Measurements from ENCODE around the gene NQO1.
"Not testable (repeated sequence)": the region's sequence is repeated elsewhere in the genome, so short reads cannot be mapped to it uniquely, and the experiment has no call there.

NQO1 gene

GRCh38 chr16:69754469-69755310 lies 28.3 kb upstream of the NQO1 start, which contains the start of gene NOB1:
Gene NOB1 (minus strand): TSS chr16:69754926. CDS start chr16:69754910, 16 bp downstream.
- no peaks in the 10 kb centered on the region for H3K9me3 Mint-ChIP-seq

GRCh38 chr16:69754143-69754468 lies 27.7 kb upstream of the NQO1 start:
- peaks cover 12 to 28% of the 10 kb centered on the region in 2 donors for H3K36me3 Mint-ChIP-seq
- no peaks in the 10 kb centered on the region for H3K9me3 Mint-ChIP-seq
- peaks cover 5 to 19% of the 10 kb centered on the region in 2 donors for H3K27me3 Mint-ChIP-seq
- ATAC-seq (replicated peaks) (no peak), DNase-seq (no peak)
- H3K4me1 Mint-ChIP-seq = peaks cover 2 to 25% of the 10 kb centered on the region in 2 donors
- peak overlapping the region; percentile 95 to 100 for H3K4me3 Mint-ChIP-seq
- peak overlapping the region; percentile 100 for H3K27ac Mint-ChIP-seq

More at GRCh38 chr16:69754469-69755310, 28.3 kb upstream of the NQO1 start, which contains the start of gene NOB1:
- Mint-ChIP-seq H3K4me3 (peak within 1 kb of the TSS; percentile 95 to 100), H3K27me3 (peaks cover 5 to 19% of the 10 kb centered on the region in 2 donors), H3K36me3 (peaks cover 11 to 24% of the 10 kb centered on the region in 2 donors), H3K27ac (peak within 1 kb of the TSS; percentile 100), H3K4me1 (peaks cover 4 to 25% of the 10 kb centered on the region in 2 donors)
- peak; percentile 98 to 99 for ATAC-seq (replicated peaks)
- peak; percentile 96 for DNase-seq

GRCh38 chr16:69748694-69749345 lies 22.5 kb upstream of the NQO1 start:
- H3K9me3 Mint-ChIP-seq = no peaks in the 10 kb centered on the region
- H3K27ac Mint-ChIP-seq = no peak overlapping the region
- H3K4me3 Mint-ChIP-seq = no peak overlapping the region
- ATAC-seq (replicated peaks) (no peak), DNase-seq (no peak)
- peaks cover 29 to 58% of the 10 kb centered on the region in 2 donors for H3K36me3 Mint-ChIP-seq
- peaks cover 8 to 24% of the 10 kb centered on the region in 2 donors for H3K4me1 Mint-ChIP-seq
- no peaks in the 10 kb centered on the region for H3K27me3 Mint-ChIP-seq

- Mint-ChIP-seq H3K4me1 (peaks cover 14 to 15% of the 10 kb centered on the region in 2 donors), H3K27ac (peak overlapping the region; percentile 6)
- ATAC-seq (replicated peaks) = no peak
Observed at GRCh38 chr16:69747115-69747514, 20.8 kb upstream of the NQO1 start.

GRCh38 chr16:69745959-69746358 lies 19.6 kb upstream of the NQO1 start:
- DNase-seq (no peak), ATAC-seq (replicated peaks) (no peak)
- no peak overlapping the region for H3K27ac Mint-ChIP-seq
- no peaks in the 10 kb centered on the region for H3K27me3 Mint-ChIP-seq
- no peak overlapping the region for H3K4me3 Mint-ChIP-seq
- H3K9me3 Mint-ChIP-seq = no peaks in the 10 kb centered on the region
- H3K4me1 Mint-ChIP-seq = peaks cover 14 to 15% of the 10 kb centered on the region in 2 donors
- peaks cover 37 to 60% of the 10 kb centered on the region in 2 donors for H3K36me3 Mint-ChIP-seq

More at GRCh38 chr16:69747115-69747514, 20.8 kb upstream of the NQO1 start:
- no peak for DNase-seq
- Mint-ChIP-seq H3K9me3 (no peaks in the 10 kb centered on the region), H3K27me3 (no peaks in the 10 kb centered on the region), H3K36me3 (peaks cover 34 to 63% of the 10 kb centered on the region in 2 donors), H3K4me3 (no peak overlapping the region)

GRCh38 chr16:69745232-69745612 lies 18.9 kb upstream of the NQO1 start:
- H3K4me1 Mint-ChIP-seq = peaks cover 14 to 15% of the 10 kb centered on the region in 2 donors
- no peaks in the 10 kb centered on the region for H3K27me3 Mint-ChIP-seq
- peaks cover 41 to 64% of the 10 kb centered on the region in 2 donors for H3K36me3 Mint-ChIP-seq
- no peak overlapping the region for H3K27ac Mint-ChIP-seq
- H3K4me3 Mint-ChIP-seq = no peak overlapping the region
- no peak for DNase-seq
- no peaks in the 10 kb centered on the region for H3K9me3 Mint-ChIP-seq
- ATAC-seq (replicated peaks) = no peak

GRCh38 chr16:69744363-69745231 lies 18.2 kb upstream of the NQO1 start:
- Mint-ChIP-seq H3K27me3 (no peaks in the 10 kb centered on the region), H3K36me3 (peaks cover 46 to 68% of the 10 kb centered on the region in 2 donors), H3K27ac (peak overlapping the region; percentile 72), H3K9me3 (no peaks in the 10 kb centered on the region), H3K4me3 (no peak overlapping the region), H3K4me1 (peaks cover 14 to 15% of the 10 kb centered on the region in 2 donors)
- ATAC-seq (replicated peaks) (no peak), DNase-seq (no peak)

- ATAC-seq (replicated peaks) (no peak), DNase-seq (no peak)
- Mint-ChIP-seq H3K27me3 (no peaks in the 10 kb centered on the region), H3K9me3 (no peaks in the 10 kb centered on the region), H3K36me3 (peaks cover 45 to 50% of the 10 kb centered on the region in 2 donors), H3K4me1 (peaks cover 9 to 10% of the 10 kb centered on the region in 2 donors), H3K27ac (peak overlapping the region; percentile 79), H3K4me3 (no peak overlapping the region)
Observed at GRCh38 chr16:69741951-69742904, 15.9 kb upstream of the NQO1 start.

- Mint-ChIP-seq H3K27ac (no peak overlapping the region), H3K4me3 (no peak overlapping the region), H3K27me3 (no peaks in the 10 kb centered on the region), H3K4me1 (peaks cover 9% of the 10 kb centered on the region in 2 donors), H3K36me3 (peaks cover 42 to 46% of the 10 kb centered on the region in 2 donors), H3K9me3 (no peaks in the 10 kb centered on the region)
- no peak for DNase-seq
- peak in 1 of 2 donors; percentile 36 for ATAC-seq (replicated peaks)
Observed at GRCh38 chr16:69741519-69741918, 15.2 kb upstream of the NQO1 start.

GRCh38 chr16:69732101-69732500 lies 5.7 kb upstream of the NQO1 start:
- Mint-ChIP-seq H3K27me3 (no peaks in the 10 kb centered on the region), H3K4me1 (peaks cover 1 to 10% of the 10 kb centered on the region in 2 donors), H3K36me3 (peaks cover 2 to 4% of the 10 kb centered on the region in 2 donors), H3K27ac (no peak overlapping the region), H3K4me3 (no peak overlapping the region), H3K9me3 (no peaks in the 10 kb centered on the region)
- DNase-seq (no peak), ATAC-seq (replicated peaks) (no peak)

GRCh38 chr16:69731280-69731679 lies 4.9 kb upstream of the NQO1 start:
- not testable (repeated sequence) for H3K9me3 Mint-ChIP-seq; H3K27me3 Mint-ChIP-seq; H3K4me3 Mint-ChIP-seq; H3K27ac Mint-ChIP-seq; DNase-seq; ATAC-seq (replicated peaks)
- Mint-ChIP-seq H3K36me3 (peaks cover 2 to 10% of the 10 kb centered on the region in 2 donors), H3K4me1 (peaks cover 9 to 18% of the 10 kb centered on the region in 2 donors)

GRCh38 chr16:69729030-69729429 lies 2.7 kb upstream of the NQO1 start:
- peaks cover 21 to 30% of the 10 kb centered on the region in 2 donors for H3K4me1 Mint-ChIP-seq
- H3K27me3 Mint-ChIP-seq; ATAC-seq (replicated peaks); H3K27ac Mint-ChIP-seq; H3K36me3 Mint-ChIP-seq; H3K9me3 Mint-ChIP-seq; H3K4me3 Mint-ChIP-seq; DNase-seq: not testable (repeated sequence)

- Mint-ChIP-seq H3K9me3 (no peaks in the 10 kb centered on the region), H3K27ac (peak overlapping the region; percentile 99), H3K27me3 (no peaks in the 10 kb centered on the region), H3K4me1 (peaks cover 24 to 32% of the 10 kb centered on the region in 2 donors), H3K36me3 (peaks cover 5 to 15% of the 10 kb centered on the region in 2 donors), H3K4me3 (peak overlapping the region in 1 of 2 donors; percentile 96)
- DNase-seq (no peak), ATAC-seq (replicated peaks) (no peak)
Observed at GRCh38 chr16:69727916-69728270, 1.5 kb upstream of the NQO1 start.
